HG02610 (cell line): ENCODE measurements around the gene OSCAR.

ENCODE experiments used
- ATAC-seq: cut with Tn5 transposase; IDR thresholded peaks from one replicate; pipeline ENCODE4 v1.9.1; 2021; ENCODE audit warnings: mild to moderate bottlenecking, moderate library complexity; ENCODE audit not compliant: unreplicated experiment

The OSCAR gene, protein sequence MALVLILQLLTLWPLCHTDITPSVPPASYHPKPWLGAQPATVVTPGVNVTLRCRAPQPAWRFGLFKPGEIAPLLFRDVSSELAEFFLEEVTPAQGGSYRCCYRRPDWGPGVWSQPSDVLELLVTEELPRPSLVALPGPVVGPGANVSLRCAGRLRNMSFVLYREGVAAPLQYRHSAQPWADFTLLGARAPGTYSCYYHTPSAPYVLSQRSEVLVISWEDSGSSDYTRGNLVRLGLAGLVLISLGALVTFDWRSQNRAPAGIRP

DNA sequence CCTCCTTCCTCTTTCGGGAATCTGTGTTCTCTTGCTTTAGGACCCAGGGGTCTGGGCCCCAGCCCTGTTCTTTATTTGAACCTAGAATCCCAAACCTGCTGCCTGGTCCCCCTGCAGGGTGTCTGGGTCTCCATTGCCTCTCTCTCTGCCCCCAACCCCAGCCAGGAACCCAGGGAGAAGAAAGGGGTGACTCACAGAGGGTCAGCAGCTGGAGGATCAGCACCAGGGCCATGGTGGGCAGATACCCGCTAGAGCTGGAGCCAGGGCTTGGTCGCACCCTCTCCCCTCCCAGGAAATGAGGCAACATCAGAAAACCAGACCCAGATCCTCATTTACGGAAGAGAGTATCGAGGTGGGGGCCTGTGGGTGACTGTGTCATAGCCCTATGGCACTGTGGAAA lies at the start of gene OSCAR:
OSCAR (minus strand) TSS at position 243 of the 400 bp plus-strand sequence; CDS start at position 232, 11 bp downstream.
- no peak for ATAC-seq

DNA sequence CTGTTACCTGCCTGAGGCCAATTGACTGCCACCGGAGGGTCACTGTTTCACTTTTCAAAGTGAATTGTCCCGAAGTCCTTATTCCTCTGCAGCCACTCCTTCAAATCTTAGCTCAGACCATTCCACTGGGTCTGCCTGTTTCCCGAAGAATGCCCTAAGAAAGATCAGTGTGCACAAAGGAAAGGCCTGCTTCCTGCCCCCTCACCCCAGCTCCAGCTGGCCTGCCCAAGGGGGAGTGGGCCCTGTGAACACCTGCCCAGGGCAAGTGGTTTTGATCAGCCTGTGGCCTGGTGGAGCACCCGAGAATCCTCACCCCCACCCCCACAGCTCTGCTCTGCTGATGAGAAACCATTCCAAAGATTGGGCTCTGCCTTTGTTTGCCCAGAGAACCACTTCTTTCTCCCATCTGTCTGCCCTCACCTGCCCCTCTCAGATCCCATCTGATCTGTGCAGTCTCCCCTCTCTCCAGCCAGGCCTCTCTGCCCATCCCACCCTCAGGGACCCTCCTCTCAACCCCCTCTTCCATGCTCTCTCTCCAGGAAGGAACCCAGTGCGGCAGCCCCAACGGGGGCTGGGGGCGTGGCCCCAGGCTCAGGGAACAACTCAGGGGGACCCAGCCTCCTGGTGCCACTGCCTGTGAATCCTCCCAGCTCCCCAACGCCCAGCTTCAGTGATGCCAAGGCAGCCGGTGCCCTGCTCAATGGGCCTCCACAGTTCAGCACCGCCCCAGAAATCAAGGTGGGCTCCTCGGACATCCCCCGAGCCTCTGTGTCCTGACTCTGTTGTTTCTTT lies 48.6 kb upstream of the OSCAR start:
- ATAC-seq = no peak

DNA sequence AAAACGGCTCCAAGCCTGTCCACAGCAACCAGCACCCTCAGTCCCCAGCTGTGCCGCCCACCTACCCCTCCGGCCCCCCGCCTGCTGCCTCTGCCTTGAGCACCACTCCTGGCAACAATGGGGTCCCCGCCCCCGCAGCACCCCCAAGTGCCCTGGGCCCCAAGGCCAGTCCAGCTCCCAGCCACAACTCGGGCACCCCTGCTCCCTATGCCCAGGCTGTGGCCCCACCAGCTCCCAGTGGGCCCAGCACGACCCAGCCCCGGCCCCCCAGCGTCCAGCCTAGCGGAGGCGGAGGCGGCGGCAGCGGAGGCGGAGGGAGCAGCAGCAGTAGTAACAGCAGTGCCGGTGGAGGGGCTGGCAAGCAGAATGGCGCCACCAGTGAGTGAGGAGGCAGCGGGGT lies 47.6 kb upstream of the OSCAR start:
- ATAC-seq = no peak

DNA sequence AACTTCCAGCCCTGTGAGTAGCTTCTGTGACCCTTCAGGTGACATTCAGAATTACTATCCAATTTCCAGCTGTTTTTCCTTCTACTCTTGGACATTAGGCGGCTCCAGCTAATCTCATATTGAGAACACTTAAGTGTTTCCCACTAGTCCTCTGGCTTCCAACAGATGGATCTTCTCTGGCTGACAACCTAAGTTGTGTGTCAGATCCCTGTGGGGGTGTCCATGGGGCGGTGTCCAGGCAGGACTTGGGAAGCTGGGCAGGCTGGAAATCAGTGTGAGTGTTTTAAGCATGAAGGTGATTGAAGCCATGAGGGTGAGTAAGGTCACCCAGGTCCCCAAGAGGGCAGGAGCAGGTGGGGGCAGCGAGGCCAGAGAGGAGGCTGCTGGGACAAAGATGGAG lies 47.1 kb upstream of the OSCAR start:
- no peak for ATAC-seq

DNA sequence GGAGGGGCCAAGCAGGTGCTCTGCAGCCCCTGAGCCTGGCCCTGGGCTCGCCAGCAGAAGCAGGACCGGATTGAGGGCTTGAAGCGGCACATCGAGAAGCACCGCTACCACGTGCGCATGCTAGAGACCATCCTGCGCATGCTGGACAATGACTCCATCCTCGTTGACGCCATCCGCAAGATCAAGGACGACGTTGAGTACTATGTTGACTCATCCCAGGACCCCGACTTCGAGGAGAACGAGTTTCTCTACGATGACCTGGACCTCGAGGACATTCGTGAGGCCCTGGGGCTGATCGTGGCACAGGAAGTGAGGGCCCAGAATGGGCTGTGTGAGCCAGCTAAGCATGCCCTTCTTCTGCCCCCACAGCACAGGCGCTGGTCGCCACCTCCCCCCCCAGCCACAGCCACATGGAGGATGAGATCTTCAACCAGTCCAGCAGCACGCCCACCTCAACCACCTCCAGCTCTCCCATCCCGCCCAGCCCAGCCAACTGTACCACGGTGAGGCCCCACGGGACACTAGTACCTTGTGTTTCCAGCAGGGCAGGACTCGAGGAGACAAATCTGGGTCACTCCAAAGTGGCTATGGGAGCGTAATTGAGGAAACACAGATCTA lies 45.0 kb upstream of the OSCAR start:
- no peak for ATAC-seq

DNA sequence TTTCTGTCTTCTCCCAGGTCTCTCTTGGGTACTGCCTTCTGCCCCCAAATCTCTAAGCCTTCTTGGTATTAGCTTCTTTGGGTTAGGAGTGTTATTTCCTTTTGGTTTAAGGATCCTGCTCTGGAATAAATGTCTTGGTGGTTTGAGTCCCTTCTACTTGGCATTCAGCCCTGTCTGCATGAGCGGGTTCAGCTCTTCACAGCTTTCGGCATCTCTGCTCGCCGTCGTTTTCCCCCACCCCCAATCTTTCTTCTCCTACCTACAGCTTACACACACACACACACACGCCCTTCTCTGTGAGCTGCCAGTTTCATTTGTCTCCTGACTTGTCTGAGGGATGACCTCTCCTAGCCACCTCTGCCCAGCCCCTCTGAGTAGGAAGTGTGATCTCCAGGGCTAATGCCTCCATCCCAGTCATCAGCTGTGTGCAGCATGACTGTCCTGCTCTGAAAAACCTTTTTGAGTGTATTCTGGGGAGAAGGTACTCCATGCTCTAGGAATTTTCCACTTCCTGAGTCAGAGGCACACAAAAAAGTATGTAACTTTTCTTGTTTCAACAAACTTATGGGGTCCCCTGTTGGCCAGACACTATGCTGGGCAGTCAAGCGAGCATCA lies 41.7 kb upstream of the OSCAR start:
- no peak for ATAC-seq

DNA sequence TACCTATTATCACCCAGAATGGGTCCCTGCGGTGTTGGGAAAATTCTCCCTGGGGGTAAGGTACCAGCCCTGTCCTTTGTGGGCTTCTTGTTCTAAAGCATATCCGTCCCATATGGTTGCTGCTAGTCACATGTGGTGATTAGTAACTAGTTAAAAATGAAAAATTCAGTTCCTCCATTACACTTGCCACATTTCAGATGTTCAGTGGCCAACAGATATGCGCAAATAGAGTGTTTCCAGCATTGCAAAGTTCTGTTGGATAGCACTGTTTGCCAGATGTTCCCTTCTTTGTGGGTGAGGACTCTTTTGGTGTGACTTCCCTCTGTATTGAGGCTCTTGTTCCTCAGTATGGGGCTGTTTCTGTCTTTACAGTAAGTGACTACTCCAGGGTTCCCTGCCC lies 40.8 kb upstream of the OSCAR start:
- no peak for ATAC-seq

DNA sequence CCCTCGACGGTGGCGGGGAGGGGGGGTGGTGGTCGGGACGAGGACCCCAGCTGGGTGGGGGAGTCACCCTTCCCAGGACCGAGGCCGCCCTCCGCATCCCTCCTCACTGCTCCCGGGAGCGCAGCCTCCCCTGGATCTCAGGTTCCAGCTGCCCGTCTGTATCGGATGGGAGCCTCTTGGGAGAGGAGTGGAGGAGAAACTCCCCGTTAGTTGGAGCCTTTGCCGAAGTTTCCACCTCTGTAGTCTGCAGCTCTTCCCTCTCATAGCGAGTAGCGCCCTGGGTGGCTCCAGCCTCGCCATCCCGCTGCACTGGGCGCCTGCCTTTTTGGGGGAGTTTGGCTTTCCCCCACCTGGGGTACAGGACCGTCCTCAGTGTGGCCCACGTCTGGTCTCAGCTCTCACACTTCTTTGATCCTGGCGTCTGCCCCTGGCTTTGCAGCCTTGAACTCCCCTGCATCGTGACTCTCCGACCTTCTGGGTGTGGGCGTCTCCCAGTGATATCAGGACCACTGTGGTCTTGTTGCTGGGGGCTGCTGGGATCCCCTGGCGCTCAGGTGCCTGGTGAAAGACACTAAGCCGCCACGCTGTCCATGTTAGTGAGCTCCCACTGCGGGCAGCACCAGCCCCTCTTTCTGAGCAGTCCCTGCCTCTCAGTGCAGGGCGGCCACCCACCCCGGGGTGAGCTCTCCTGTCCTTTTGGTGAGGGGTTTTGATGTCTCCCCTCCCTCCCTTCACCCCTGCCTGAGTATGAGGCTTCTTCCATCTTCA lies 38.1 kb upstream of the OSCAR start:
- no peak for ATAC-seq

DNA sequence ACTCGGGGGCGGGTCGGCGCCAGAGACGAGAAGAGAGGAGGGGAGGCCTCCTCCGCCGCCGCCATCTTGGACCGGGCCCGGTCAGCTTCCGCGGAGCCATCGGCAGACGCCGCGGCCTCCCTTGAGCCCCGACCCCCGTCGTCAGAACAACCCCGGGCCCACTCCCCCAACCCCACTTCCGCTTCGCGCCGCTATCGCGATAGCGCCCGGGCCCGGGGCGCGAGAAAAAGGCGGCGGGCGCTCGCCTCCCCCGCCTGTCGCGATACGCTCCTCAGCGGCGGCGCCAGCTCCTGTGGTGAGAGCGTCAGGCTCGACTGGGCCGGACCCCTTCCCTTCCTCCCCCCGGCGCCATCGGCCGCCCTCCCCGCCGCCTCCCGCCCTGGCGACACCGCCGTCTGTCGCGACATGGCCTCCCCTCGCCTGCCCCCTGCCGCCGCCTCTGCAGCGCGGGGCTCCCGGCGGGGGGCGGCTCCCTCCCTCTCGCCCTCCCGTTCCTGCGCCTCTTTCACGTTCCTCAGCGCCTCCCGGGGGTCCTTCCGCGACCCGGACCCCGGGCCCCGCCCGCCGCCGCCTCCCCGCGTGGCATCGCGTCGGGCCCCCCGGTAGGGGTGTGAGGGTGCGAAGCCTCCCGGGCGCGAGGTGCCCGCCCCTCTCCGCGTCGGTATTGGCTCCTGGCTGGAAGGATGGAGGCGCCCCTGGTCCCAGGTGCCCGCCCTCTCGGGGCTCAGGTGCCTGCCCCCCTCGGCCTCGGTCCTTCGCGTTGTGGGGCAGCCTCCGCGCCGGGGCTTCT lies 37.3 kb upstream of the OSCAR start, which contains the start of gene CNOT3:
CNOT3 (plus strand) TSS at position 64 of the 790 bp plus-strand sequence. CDS start 5,217 bp downstream, outside the sequence.
- no peak for ATAC-seq

DNA sequence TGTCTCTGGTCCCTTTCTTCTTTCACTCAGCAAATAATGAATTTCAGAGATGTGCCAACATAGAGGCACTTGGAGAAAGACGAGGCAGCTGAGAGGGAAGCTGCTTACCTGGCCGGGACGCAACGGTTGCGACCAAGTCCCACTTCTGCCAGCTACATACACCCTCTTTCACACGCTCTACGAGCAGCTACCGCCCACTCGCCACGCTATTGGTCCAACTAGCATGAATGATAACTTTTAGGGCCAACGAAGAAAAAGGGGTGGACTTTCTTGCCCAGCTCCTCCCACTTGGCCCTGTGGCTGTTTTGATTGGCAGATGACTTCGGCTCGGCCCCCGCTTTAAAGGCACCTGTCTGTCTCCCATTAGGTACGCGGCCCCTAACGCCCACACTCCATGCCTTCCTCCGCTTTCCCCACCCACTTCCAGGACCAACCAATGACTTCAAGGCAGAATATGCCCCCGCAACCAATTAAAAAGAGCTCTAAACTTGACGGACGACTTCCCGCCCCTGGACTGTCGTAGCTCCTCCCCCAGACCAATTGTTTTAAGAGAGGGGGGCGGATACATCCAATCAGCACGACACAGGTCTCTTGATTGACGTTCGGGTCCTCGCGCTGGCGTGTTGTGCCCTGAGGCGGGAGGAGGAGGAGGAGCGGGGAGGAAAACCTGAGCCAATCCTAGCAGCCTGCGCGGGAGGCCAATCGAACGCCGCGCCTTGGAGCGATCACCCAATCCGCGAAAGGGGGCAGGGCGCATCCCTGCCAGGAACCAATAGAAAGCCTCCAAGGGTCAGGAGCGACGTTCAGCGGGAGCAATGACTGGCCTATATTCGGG lies 36.5 kb upstream of the OSCAR start:
- peak; percentile 78 for ATAC-seq

DNA sequence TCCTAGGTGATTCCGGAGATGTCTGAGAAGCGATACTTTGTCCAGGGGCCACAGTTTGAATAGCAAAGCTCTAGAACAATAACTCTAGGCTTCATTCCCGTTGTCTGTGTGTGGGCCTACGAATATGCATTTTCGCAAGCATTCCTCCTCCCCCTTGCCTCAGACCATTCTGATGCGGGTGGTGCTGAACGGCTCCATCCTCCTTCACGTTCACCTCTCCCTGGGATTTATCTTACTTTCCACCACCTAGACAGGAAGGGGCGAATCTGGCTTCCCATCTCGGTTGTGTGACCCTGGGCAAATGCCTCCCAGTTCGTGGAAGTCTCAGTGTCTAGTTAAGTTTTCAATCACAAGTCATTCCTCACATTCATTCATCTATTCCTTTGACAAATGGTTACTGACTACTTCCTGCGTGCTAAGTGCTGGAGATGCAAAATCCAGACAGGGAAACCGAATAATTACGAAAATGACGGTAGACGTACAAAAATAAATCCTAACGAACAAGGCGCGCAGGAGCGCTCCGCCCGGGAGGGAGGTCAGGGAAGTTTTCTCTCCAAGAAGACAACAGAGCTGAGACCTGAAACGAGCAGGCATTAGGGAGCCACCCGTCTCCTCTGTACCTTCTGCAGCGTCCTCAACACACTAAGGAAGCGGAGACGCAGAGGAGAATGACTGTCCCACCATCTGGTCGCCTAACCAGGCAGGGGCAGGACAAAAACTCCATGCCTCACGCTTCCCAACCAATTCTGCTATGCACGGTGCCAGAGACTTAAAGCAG lies 35.7 kb upstream of the OSCAR start:
- ATAC-seq = no peak

DNA sequence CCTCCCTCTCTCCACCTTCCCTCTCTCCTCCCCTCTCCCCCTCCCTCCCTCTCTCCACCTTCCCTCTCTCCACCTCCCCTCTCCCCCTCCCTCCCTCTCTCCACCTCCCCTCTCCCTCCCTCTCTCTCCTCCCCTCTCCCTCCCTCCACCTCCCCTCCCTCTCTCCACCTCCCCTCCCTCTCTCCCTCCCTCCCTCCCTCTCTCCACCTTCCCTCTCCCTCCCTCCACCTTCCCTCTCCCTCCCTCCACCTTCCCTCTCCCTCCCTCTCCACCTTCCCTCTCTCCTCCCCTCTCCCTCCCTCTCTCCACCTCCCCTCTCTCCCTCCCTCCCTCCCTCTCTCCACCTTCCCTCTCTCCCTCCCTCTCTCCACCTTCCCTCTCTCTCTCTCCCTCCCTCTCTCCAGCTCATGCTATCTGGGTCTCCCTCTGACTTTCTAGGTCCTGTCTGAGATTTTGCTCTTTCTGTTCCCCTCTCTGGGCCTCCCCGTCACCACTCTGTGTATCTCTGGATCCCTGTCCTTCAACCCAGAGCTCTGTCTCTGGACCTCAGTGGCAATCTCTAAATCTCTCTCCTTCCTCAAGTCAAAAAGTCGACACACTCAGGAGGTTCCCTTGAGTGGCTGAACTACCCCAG lies 33.5 kb upstream of the OSCAR start:
- ATAC-seq = no peak

DNA sequence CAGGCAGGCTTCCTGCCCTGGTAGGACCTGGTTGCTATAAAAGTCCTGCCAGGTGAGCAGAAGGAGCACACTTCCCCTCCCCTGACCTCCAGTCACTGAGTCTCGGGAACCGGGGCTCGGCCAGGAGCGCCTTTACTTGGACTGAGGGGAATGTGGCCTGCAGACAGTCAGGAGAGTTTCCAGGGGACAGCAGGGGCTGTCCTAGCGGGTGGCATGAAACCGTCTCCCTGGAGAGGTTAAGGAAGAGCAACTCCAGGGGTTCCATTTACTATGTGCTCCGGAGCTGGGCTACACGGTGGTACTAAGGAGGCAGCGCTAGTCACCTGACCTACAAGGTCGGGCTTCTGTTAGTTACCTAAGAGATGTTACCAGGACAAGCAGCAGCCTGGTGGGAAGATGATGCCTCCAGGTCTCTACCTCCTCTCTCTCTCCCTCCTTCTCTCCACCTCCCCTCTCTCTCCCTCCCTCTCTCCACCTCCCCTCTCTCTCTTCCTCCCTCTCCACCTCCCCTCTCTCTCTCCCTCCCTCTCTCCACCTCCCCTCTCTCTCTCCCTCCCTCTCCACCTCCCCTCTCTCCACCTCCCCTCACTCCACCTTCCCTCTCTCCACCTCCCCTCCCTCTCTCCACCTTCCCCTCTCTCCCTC lies 32.8 kb upstream of the OSCAR start:
- ATAC-seq = no peak

DNA sequence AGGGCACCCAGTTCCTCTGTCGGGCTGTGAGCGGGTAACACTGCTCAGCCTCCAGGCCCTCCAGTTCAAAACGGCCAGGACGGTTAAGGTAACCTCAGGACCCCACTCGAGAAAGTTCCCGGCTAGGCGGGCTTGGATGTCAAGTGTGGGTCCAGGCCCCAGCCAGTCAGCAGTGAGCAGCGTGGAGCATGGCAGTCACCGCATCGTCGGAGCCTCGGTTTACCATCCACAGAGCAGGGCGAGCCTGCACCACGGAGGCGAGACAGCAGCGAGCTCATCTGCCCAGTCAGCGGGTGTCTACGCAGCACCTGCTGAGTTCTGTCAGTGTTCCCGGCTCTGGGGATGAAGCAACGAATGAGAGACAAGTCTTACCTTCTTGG lies 29.0 kb upstream of the OSCAR start:
- ATAC-seq = no peak

DNA sequence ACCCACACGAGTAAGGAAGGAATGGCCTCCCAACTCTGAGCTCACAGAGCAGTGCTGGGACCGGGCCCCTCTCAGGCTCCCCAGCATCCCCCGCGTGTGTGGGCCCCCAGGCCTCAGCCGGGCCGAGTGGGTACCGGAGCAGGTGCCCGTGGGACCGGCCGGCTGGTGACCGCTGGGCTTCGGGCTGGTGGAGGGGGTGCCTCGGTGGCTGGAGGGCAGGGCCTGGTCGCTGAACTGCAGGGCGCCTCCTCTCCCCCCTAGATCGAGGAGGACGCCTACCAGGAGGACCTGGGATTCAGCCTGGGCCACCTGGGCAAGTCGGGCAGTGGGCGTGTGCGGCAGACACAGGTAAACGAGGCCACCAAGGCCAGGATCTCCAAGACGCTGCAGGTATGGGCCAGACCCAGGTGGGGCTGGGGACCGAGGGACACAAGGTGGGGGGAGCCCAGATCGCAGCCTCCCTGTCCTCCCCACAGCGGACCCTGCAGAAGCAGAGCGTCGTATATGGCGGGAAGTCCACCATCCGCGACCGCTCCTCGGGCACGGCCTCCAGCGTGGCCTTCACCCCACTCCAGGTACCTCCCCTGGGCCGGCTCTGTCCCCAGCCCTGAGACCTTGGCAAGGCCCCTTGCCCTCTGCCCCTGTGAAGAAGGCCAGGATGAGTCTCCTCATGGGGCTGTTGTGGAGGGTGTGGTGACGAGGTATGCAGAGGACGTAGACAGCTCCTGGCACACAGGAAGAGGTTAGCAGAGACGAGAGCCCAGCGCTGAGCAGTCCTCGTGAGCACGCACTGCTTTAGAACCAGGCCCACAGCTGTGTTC lies 28.4 kb upstream of the OSCAR start:
- ATAC-seq = no peak

DNA sequence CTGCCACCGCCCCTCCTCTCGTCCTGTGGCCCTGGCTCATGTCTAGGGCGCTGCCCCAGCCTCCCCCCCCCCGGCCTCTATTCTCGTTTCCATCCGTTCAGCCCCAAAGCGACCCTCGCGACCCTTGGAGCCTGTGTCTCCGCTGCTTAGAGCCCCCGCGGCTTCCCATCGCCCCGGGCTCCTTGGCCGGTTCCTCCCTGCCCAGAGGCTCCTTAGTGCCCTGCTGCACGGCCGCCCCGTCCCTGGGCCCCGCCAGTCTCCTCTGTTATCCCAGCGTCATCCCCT lies 27.8 kb upstream of the OSCAR start:
- no peak for ATAC-seq
